ENCODE results near the gene PLA2G4C. TPM values are rescaled to one million over a fixed set of nuclear protein-coding genes. Genes with fewer than 3 reads are reported as not detected.

Gene PLA2G4C
- polyA plus RNA-seq, 3 donors: 3.8 to 14.5 (median 8.5) TPM

- H3K9ac ChIP-seq (ENCODE audit: insufficient read depth, low read length, poor library complexity, severe bottlenecking): no peak overlapping the region
- H3K27ac ChIP-seq (ENCODE audit: low read depth in 1 of 2, low read length in 2 of 2): no peak overlapping the region
Observed at GRCh38 chr19:48147597-48148175, 37.1 kb upstream of the PLA2G4C start.

GRCh38 chr19:48139053-48139452 is 28.4 kb upstream of the PLA2G4C start:
- no peak overlapping the region for H3K9ac ChIP-seq (ENCODE audit: insufficient read depth, low read length, poor library complexity, severe bottlenecking)
- Mint-ChIP-seq H3K4me1 (no peaks in the 10 kb centered on the region), H3K27ac (peak overlapping the region in 2 of 7 donors; percentile 3 to 62)

More at GRCh38 chr19:48147597-48148175, 37.1 kb upstream of the PLA2G4C start:
- Histone ChIP-seq H3K4me1 (ENCODE audit: control insufficient read depth in 1 of 2, insufficient read depth in 2 of 2, low read length in 2 of 2) (no peaks in the 10 kb centered on the region), H3K4me3 (replicated peaks in 1 of 3; ENCODE audit: low read depth in 2 of 3, low read length in 3 of 3) (no peak overlapping the region), H3K4me2 (replicated peaks; ENCODE audit: extremely low read depth, low read length, poor library complexity, severe bottlenecking) (no peak overlapping the region), H2AFZ (ENCODE audit: insufficient read depth, low read depth, low read length, poor library complexity, severe bottlenecking) (no peak overlapping the region), H3K36me3 (replicated peaks in 1 of 2; ENCODE audit: control insufficient read depth in 1 of 2, insufficient read depth in 2 of 2, low read length in 2 of 2) (peaks cover 13 to 60% of the 10 kb centered on the region in 2 donors), H3K27me3 (ENCODE audit: control insufficient read depth in 2 of 2, insufficient read depth in 2 of 2, low read length in 2 of 2) (no peaks in the 10 kb centered on the region), H3K9me3 (replicated peaks in 1 of 2; ENCODE audit: control insufficient read depth in 1 of 2, insufficient read depth in 1 of 2, low read length in 2 of 2) (no peaks in the 10 kb centered on the region), H3K79me2 (ENCODE audit: insufficient read depth, low read length) (no peaks in the 10 kb centered on the region), H4K20me1 (ENCODE audit: insufficient read depth, low read length) (no peaks in the 10 kb centered on the region)
- no peak overlapping the region for H3K4me3 Mint-ChIP-seq
- H3K36me3 Mint-ChIP-seq: peaks cover 44 to 74% of the 10 kb centered on the region in 2 donors
- intact Hi-C loops (cut with micrococcal nuclease): no loop called here
- peaks cover 0 to 1% (median 0%) of the 10 kb centered on the region in 3 donors for H3K27me3 Mint-ChIP-seq (ENCODE audit: low read depth in 3 of 3)
- DNase-seq: no peak
- WGBS (ENCODE audit: insufficient coverage): 100% methylated on average over 1 of the region's 4 CpGs
- H3K4me1 Mint-ChIP-seq: no peaks in the 10 kb centered on the region
- no peak for TF ChIP-seq CTCF (IDR thresholded peaks at IDR 0.05)
- H3K9me3 Mint-ChIP-seq: peaks cover 0 to 2% (median 0%) of the 10 kb centered on the region in 7 donors
- peak overlapping the region in 3 of 7 donors; percentile 21 to 62 (median 30) for H3K27ac Mint-ChIP-seq

More at GRCh38 chr19:48139053-48139452, 28.4 kb upstream of the PLA2G4C start:
- intact Hi-C loops (cut with micrococcal nuclease): no loop called here
- Histone ChIP-seq H3K4me1 (ENCODE audit: control insufficient read depth in 1 of 2, insufficient read depth in 2 of 2, low read length in 2 of 2) (no peaks in the 10 kb centered on the region), H3K4me2 (replicated peaks; ENCODE audit: extremely low read depth, low read length, poor library complexity, severe bottlenecking) (no peak overlapping the region), H3K27ac (ENCODE audit: low read depth in 1 of 2, low read length in 2 of 2) (no peak overlapping the region), H3K79me2 (ENCODE audit: insufficient read depth, low read length) (no peaks in the 10 kb centered on the region), H2AFZ (ENCODE audit: insufficient read depth, low read depth, low read length, poor library complexity, severe bottlenecking) (no peak overlapping the region), H3K36me3 (replicated peaks in 1 of 2; ENCODE audit: control insufficient read depth in 1 of 2, insufficient read depth in 2 of 2, low read length in 2 of 2) (peaks cover 16 to 50% of the 10 kb centered on the region in 2 donors), H3K27me3 (ENCODE audit: control insufficient read depth in 2 of 2, insufficient read depth in 2 of 2, low read length in 2 of 2) (no peaks in the 10 kb centered on the region), H3K4me3 (replicated peaks in 1 of 3; ENCODE audit: low read depth in 2 of 3, low read length in 3 of 3) (no peak overlapping the region), H3K9me3 (replicated peaks in 1 of 2; ENCODE audit: control insufficient read depth in 1 of 2, insufficient read depth in 1 of 2, low read length in 2 of 2) (no peaks in the 10 kb centered on the region), H4K20me1 (ENCODE audit: insufficient read depth, low read length) (no peaks in the 10 kb centered on the region)
- no peaks in the 10 kb centered on the region for H3K9me3 Mint-ChIP-seq
- peaks cover 0 to 1% (median 0%) of the 10 kb centered on the region in 3 donors for H3K27me3 Mint-ChIP-seq (ENCODE audit: low read depth in 3 of 3)
- H3K36me3 Mint-ChIP-seq: peaks cover 46 to 60% of the 10 kb centered on the region in 2 donors
- no peak for DNase-seq
- 92% methylated on average over 6 of the region's 6 CpGs for WGBS (ENCODE audit: insufficient coverage)
- no peak overlapping the region for H3K4me3 Mint-ChIP-seq
- no peak for TF ChIP-seq CTCF (IDR thresholded peaks at IDR 0.05)
